Fibroblast of lung (primary cell): ENCODE measurements around the gene PALLD.

Experiments
- EZH2 ChIP-seq: IDR thresholded peaks from 2 replicates; pipeline ENCODE4 v1.5.1; 2012; ENCODE audit warnings: low read length, control low read depth, mild to moderate bottlenecking; ENCODE audit errors: missing control alignments
- TF ChIP-seq, protein P1 (sequence below), 2 donors: IDR thresholded peaks in 1 of 2; conservative IDR thresholded peaks in 1 of 2; 1 replicate in 1 of 2; 2 replicates in 1 of 2; pipeline ENCODE4 v1.5.1; 2011 to 2012; ENCODE audit warnings: low read length in 2 of 2, control low read depth in 1 of 2, inconsistent platforms in 1 of 2, low read depth in 1 of 2, mild to moderate bottlenecking in 1 of 2

DNA sequence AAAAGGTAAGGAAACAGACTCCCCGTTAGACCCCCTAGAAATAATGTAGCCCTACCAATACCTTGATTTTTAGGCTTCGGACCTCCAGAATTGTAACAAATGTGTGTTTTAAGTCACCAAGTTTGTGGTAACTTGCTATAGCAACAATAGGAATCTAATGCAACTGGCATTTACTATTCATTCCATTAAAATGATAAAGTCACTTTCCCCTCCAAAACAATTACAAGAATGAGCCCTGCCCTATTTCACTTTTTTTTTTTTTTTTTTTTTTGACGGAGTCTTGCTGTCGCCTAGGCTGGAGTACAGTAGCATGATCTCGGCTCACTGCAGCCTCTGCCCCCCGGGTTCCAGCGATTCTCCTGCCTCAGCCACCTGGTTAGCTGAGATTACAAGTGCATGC lies 13.0 kb upstream of the PALLD start:
- TF ChIP-seq, protein P1, sequence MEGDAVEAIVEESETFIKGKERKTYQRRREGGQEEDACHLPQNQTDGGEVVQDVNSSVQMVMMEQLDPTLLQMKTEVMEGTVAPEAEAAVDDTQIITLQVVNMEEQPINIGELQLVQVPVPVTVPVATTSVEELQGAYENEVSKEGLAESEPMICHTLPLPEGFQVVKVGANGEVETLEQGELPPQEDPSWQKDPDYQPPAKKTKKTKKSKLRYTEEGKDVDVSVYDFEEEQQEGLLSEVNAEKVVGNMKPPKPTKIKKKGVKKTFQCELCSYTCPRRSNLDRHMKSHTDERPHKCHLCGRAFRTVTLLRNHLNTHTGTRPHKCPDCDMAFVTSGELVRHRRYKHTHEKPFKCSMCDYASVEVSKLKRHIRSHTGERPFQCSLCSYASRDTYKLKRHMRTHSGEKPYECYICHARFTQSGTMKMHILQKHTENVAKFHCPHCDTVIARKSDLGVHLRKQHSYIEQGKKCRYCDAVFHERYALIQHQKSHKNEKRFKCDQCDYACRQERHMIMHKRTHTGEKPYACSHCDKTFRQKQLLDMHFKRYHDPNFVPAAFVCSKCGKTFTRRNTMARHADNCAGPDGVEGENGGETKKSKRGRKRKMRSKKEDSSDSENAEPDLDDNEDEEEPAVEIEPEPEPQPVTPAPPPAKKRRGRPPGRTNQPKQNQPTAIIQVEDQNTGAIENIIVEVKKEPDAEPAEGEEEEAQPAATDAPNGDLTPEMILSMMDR (conservative IDR thresholded peaks at IDR 0.05 in 1 of 2, IDR thresholded peaks at IDR 0.05 in 1 of 2; ENCODE audit: low read depth in 1 of 2, low read length in 2 of 2): no peak
- no peak for TF ChIP-seq EZH2
